Measurements from ENCODE around the gene STK17A.

The STK17A gene

DNA sequence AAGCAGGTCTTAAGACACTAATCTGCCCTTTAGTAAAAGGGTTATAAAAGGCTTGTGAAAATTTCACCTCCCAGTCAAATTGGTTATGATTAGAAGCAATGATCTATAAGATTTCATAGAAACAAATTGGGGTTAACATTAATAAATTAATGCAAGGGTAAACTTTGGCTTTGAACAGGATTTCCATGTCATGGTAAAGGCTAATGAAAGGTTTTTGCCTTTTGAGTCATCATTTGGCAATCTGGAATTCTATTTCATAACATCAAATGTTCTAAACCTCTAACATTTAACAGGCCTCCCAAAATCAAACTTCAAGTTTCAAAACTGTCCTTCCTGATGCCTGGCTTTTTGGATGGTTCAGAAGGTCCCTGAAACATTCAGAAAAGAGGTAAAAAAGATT, 84.0 kb downstream of the STK17A start:
- Histone ChIP-seq H3K9me3 (ENCODE audit: control insufficient read depth, insufficient read depth, low read depth, low read length) (no peaks in the 10 kb centered on the region), H3K4me3 (ENCODE audit: low read depth, low read length) (no peak overlapping the region), H3K36me3 (ENCODE audit: control insufficient read depth in 2 of 2, insufficient read depth in 1 of 2, low read length in 2 of 2) (peaks cover 0 to 3% of the 10 kb centered on the region in 2 experiments; a peak in 2 of 3 replicates), H3K27ac (ENCODE audit: extremely low read depth, low read depth, low read length) (no peak overlapping the region), H3K4me1 (ENCODE audit: control insufficient read depth, insufficient read depth, low read length) (no peaks in the 10 kb centered on the region)
- TF ChIP-seq ZNF2 (tag by site-specific recombination; IDR thresholded peaks at IDR 0.05) = no peak
- ChIA-PET POLR2A (interaction anchor here (0.9 kb wide), 1 partner anchor 84 kb away, joined by 3 read pairs; the partner anchor contains the start of gene STK17A), CTCF (interaction anchor here (1.0 to 1.1 kb wide), 2 partner anchors 85 to 171 kb away, joined by 3 to 4 read pairs; partner anchors contain the start of gene STK17A)

DNA sequence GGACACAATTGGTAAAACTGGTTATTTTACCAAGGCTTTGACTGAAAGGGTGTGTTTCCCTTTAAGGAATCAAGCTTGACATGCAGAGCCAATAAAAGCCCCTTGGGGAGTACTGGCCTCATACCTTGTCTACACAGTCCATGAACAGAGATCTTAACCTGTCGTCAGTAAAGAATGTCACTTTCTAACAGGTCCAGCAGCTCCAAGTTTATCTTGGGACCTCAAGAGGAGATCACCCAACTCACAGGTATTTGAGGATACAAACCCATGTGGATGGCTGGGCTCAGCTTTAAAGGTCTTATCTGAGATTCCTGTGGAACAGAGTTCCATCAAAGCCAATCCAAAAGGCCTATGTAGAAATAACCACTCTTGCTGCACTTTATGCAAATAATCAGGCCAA, 85.1 kb downstream of the STK17A start:
- ChIA-PET POLR2A (interaction anchor here (0.9 kb wide), 1 partner anchor 85 kb away, joined by 3 read pairs; the partner anchor contains the start of gene STK17A), CTCF (interaction anchor here (0.5 to 1.1 kb wide), 5 partner anchors 11 to 1727 kb away, joined by 3 to 4 read pairs (median 3); partner anchors contain the start of gene STK17A)
- peaks cover 0 to under 1% of the 10 kb centered on the region in 2 experiments; a peak in 2 of 3 replicates for H3K36me3 ChIP-seq (ENCODE audit: control insufficient read depth in 2 of 2, insufficient read depth in 1 of 2, low read length in 2 of 2)
- H3K9me3 ChIP-seq (ENCODE audit: control insufficient read depth, insufficient read depth, low read depth, low read length) = no peaks in the 10 kb centered on the region
- H3K27ac ChIP-seq (ENCODE audit: extremely low read depth, low read depth, low read length) = no peak overlapping the region
- no peak overlapping the region for H3K4me3 ChIP-seq (ENCODE audit: low read depth, low read length)
- TF ChIP-seq ZNF239 (tag by site-specific recombination; IDR thresholded peaks at IDR 0.05) (no peak), ZNF404 (tag by site-specific recombination; IDR thresholded peaks at IDR 0.05) (no peak), ZNF24 (tag by site-specific recombination; IDR thresholded peaks at IDR 0.05) (no peak), ZNF394 (tag by site-specific recombination; IDR thresholded peaks at IDR 0.05; ENCODE audit: borderline replicate concordance) (no peak), ZNF292 (tag by site-specific recombination; IDR thresholded peaks at IDR 0.05; ENCODE audit: borderline replicate concordance, low read depth) (no peak), ZNF423 (tag by site-specific recombination; IDR thresholded peaks at IDR 0.05) (no peak), ZNF184 (tag by site-specific recombination; IDR thresholded peaks at IDR 0.05) (no peak), HOXC10 (CRISPR knock-in tag; IDR thresholded peaks at IDR 0.05) (no peak), ZNF155 (tag by site-specific recombination; IDR thresholded peaks at IDR 0.05) (no peak), PRDM1 (tag by site-specific recombination; IDR thresholded peaks at IDR 0.05) (no peak), ZNF157 (tag by site-specific recombination; IDR thresholded peaks at IDR 0.05) (no peak)
- TF ChIP-seq, protein P1, sequence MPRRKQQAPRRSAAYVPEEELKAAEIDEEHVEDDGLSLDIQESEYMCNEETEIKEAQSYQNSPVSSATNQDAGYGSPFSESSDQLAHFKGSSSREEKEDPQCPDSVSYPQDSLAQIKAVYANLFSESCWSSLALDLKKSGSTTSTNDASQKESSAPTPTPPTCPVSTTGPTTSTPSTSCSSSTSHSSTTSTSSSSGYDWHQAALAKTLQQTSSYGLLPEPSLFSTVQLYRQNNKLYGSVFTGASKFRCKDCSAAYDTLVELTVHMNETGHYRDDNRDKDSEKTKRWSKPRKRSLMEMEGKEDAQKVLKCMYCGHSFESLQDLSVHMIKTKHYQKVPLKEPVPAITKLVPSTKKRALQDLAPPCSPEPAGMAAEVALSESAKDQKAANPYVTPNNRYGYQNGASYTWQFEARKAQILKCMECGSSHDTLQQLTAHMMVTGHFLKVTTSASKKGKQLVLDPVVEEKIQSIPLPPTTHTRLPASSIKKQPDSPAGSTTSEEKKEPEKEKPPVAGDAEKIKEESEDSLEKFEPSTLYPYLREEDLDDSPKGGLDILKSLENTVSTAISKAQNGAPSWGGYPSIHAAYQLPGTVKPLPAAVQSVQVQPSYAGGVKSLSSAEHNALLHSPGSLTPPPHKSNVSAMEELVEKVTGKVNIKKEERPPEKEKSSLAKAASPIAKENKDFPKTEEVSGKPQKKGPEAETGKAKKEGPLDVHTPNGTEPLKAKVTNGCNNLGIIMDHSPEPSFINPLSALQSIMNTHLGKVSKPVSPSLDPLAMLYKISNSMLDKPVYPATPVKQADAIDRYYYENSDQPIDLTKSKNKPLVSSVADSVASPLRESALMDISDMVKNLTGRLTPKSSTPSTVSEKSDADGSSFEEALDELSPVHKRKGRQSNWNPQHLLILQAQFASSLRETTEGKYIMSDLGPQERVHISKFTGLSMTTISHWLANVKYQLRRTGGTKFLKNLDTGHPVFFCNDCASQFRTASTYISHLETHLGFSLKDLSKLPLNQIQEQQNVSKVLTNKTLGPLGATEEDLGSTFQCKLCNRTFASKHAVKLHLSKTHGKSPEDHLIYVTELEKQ (tag by site-specific recombination; IDR thresholded peaks at IDR 0.05; ENCODE audit: borderline replicate concordance) = no peak
- TF ChIP-seq, protein P2, sequence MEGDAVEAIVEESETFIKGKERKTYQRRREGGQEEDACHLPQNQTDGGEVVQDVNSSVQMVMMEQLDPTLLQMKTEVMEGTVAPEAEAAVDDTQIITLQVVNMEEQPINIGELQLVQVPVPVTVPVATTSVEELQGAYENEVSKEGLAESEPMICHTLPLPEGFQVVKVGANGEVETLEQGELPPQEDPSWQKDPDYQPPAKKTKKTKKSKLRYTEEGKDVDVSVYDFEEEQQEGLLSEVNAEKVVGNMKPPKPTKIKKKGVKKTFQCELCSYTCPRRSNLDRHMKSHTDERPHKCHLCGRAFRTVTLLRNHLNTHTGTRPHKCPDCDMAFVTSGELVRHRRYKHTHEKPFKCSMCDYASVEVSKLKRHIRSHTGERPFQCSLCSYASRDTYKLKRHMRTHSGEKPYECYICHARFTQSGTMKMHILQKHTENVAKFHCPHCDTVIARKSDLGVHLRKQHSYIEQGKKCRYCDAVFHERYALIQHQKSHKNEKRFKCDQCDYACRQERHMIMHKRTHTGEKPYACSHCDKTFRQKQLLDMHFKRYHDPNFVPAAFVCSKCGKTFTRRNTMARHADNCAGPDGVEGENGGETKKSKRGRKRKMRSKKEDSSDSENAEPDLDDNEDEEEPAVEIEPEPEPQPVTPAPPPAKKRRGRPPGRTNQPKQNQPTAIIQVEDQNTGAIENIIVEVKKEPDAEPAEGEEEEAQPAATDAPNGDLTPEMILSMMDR (tag by site-specific recombination; IDR thresholded peaks at IDR 0.05) = no peak
- TF ChIP-seq, protein P3, sequence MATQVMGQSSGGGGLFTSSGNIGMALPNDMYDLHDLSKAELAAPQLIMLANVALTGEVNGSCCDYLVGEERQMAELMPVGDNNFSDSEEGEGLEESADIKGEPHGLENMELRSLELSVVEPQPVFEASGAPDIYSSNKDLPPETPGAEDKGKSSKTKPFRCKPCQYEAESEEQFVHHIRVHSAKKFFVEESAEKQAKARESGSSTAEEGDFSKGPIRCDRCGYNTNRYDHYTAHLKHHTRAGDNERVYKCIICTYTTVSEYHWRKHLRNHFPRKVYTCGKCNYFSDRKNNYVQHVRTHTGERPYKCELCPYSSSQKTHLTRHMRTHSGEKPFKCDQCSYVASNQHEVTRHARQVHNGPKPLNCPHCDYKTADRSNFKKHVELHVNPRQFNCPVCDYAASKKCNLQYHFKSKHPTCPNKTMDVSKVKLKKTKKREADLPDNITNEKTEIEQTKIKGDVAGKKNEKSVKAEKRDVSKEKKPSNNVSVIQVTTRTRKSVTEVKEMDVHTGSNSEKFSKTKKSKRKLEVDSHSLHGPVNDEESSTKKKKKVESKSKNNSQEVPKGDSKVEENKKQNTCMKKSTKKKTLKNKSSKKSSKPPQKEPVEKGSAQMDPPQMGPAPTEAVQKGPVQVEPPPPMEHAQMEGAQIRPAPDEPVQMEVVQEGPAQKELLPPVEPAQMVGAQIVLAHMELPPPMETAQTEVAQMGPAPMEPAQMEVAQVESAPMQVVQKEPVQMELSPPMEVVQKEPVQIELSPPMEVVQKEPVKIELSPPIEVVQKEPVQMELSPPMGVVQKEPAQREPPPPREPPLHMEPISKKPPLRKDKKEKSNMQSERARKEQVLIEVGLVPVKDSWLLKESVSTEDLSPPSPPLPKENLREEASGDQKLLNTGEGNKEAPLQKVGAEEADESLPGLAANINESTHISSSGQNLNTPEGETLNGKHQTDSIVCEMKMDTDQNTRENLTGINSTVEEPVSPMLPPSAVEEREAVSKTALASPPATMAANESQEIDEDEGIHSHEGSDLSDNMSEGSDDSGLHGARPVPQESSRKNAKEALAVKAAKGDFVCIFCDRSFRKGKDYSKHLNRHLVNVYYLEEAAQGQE (tag by site-specific recombination; IDR thresholded peaks at IDR 0.05) = no peak
- TF ChIP-seq, protein P4, sequence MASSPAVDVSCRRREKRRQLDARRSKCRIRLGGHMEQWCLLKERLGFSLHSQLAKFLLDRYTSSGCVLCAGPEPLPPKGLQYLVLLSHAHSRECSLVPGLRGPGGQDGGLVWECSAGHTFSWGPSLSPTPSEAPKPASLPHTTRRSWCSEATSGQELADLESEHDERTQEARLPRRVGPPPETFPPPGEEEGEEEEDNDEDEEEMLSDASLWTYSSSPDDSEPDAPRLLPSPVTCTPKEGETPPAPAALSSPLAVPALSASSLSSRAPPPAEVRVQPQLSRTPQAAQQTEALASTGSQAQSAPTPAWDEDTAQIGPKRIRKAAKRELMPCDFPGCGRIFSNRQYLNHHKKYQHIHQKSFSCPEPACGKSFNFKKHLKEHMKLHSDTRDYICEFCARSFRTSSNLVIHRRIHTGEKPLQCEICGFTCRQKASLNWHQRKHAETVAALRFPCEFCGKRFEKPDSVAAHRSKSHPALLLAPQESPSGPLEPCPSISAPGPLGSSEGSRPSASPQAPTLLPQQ (tag by site-specific recombination; IDR thresholded peaks at IDR 0.05) = no peak
- TF ChIP-seq, protein P5, sequence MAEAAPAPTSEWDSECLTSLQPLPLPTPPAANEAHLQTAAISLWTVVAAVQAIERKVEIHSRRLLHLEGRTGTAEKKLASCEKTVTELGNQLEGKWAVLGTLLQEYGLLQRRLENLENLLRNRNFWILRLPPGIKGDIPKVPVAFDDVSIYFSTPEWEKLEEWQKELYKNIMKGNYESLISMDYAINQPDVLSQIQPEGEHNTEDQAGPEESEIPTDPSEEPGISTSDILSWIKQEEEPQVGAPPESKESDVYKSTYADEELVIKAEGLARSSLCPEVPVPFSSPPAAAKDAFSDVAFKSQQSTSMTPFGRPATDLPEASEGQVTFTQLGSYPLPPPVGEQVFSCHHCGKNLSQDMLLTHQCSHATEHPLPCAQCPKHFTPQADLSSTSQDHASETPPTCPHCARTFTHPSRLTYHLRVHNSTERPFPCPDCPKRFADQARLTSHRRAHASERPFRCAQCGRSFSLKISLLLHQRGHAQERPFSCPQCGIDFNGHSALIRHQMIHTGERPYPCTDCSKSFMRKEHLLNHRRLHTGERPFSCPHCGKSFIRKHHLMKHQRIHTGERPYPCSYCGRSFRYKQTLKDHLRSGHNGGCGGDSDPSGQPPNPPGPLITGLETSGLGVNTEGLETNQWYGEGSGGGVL (tag by site-specific recombination; IDR thresholded peaks at IDR 0.05) = no peak
- H3K4me1 ChIP-seq (ENCODE audit: control insufficient read depth, insufficient read depth, low read length) = no peaks in the 10 kb centered on the region
